ENCODE measurements around the gene TCN2.

DNA sequence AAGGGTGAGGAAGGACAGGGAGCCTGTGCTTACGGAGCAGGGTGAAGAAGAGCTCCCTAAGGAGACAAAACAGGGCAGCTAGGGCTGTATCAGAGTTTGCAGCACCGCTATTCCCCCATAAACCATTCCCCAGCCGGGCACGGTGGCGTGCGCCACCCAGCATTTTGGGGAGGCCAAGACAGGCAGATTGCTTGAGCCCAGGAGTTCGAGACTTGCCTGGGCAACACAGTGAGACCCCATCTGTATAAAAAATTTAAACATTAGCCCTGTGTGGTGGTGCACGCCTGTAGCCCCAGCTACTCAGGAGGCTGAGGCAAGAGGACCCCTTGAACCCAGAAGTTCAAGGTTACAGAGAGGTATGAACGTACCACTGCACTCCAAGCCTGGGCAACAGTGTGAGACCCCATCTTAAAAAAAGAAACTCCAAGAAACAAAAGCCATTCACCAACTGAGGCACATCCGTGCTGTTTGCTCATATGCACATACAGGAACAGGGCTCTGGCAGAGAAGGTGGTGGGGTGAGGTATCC is 37.2 kb upstream of the TCN2 start:
- TF ChIP-seq YY1 (IDR thresholded peaks at IDR 0.05; ENCODE audit: extremely low read depth, insufficient replicate concordance, low read depth, low read length) (no peak), SP1 (IDR thresholded peaks at IDR 0.05; ENCODE audit: low read depth) (no peak)
- TF ChIP-seq, protein P1, sequence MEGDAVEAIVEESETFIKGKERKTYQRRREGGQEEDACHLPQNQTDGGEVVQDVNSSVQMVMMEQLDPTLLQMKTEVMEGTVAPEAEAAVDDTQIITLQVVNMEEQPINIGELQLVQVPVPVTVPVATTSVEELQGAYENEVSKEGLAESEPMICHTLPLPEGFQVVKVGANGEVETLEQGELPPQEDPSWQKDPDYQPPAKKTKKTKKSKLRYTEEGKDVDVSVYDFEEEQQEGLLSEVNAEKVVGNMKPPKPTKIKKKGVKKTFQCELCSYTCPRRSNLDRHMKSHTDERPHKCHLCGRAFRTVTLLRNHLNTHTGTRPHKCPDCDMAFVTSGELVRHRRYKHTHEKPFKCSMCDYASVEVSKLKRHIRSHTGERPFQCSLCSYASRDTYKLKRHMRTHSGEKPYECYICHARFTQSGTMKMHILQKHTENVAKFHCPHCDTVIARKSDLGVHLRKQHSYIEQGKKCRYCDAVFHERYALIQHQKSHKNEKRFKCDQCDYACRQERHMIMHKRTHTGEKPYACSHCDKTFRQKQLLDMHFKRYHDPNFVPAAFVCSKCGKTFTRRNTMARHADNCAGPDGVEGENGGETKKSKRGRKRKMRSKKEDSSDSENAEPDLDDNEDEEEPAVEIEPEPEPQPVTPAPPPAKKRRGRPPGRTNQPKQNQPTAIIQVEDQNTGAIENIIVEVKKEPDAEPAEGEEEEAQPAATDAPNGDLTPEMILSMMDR (IDR thresholded peaks at IDR 0.05 in 2 of 3, conservative IDR thresholded peaks at IDR 0.05 in 1 of 3; ENCODE audit: borderline replicate concordance in 1 of 3, insufficient read depth in 1 of 3, low read depth in 2 of 3, low read length in 2 of 3) = no peak

All from HCT116 (cell line).